ENCODE results near the gene IL17RE. TPM values are rescaled to one million over a fixed set of nuclear protein-coding genes. Genes with fewer than 3 reads are reported as not detected.

IL17RE gene
- total and polyA plus RNA-seq, 4 donors: 7.0 to 26.1 (median 17.1) TPM

- 1% methylated on average over 60 to 77 of the region's 77 CpGs for WGBS, 2 donors
- peak; percentile 30 for TF ChIP-seq CTCF (IDR thresholded peaks at IDR 0.05; ENCODE audit: control extremely low read depth, extremely low read depth)
- Histone ChIP-seq H3K4me1 (ENCODE audit: control insufficient read depth in 5 of 5, insufficient read depth in 5 of 5, low read length in 5 of 5) (peaks cover 0 to 17% (median 2%) of the 10 kb centered on the region in 5 donors), H3K9me3 (ENCODE audit: control insufficient read depth in 4 of 4, insufficient read depth in 3 of 4, low read length in 3 of 4) (no peaks in the 10 kb centered on the region), H3K9ac (ENCODE audit: insufficient read depth in 1 of 2, low read length in 2 of 2) (no peak overlapping the region), H3K36me3 (ENCODE audit: control insufficient read depth in 4 of 4, insufficient read depth in 4 of 4, low read length in 4 of 4) (peaks cover 4 to 29% (median 19%) of the 10 kb centered on the region in 4 donors), H3K27ac (ENCODE audit: low read depth in 1 of 2, low read length in 1 of 2) (peak overlapping the region; percentile 86 to 93), H3K4me3 (peak overlapping the region; percentile 53), H3K27me3 (ENCODE audit: control insufficient read depth in 3 of 3, insufficient read depth in 3 of 3, low read length in 2 of 3) (no peaks in the 10 kb centered on the region)
- ATAC-seq (ENCODE audit: insufficient read depth, low FRiP score): peak; percentile 84
- DNase-seq: peak; percentile 67 to 90 (median 84)
These were observed 30.4 kb downstream of the IL17RE start for GRCh38 chr3:9932843-9933560.

GRCh38 chr3:9933561-9934234 lies 31.1 kb downstream of the IL17RE start, which contains the start of gene CRELD1:
Gene CRELD1, plus strand, starts transcription at chr3:9933834. Its CDS starts 605 bp downstream, at chr3:9934439.
- H3K4me1 ChIP-seq (ENCODE audit: control insufficient read depth in 5 of 5, insufficient read depth in 5 of 5, low read length in 5 of 5): peaks cover 0 to 17% (median 2%) of the 10 kb centered on the region in 5 donors
- no peak for TF ChIP-seq CTCF (IDR thresholded peaks at IDR 0.05; ENCODE audit: control extremely low read depth, extremely low read depth)
- peaks cover 4 to 29% (median 16%) of the 10 kb centered on the region in 4 donors for H3K36me3 ChIP-seq (ENCODE audit: control insufficient read depth in 4 of 4, insufficient read depth in 4 of 4, low read length in 4 of 4)
- H3K27me3 ChIP-seq (ENCODE audit: control insufficient read depth in 3 of 3, insufficient read depth in 3 of 3, low read length in 2 of 3): no peaks in the 10 kb centered on the region
- peak within 1 kb of the TSS; percentile 60 for H3K4me3 ChIP-seq
- peak within 1 kb of the TSS; percentile 86 to 93 for H3K27ac ChIP-seq (ENCODE audit: low read depth in 1 of 2, low read length in 1 of 2)
- WGBS, 2 donors: 0 to 1% methylated on average over 45 to 50 of the region's 50 CpGs
- H3K9ac ChIP-seq (ENCODE audit: insufficient read depth in 1 of 2, low read length in 2 of 2): peak within 1 kb of the TSS; percentile 50 to 88
- DNase-seq (peak; percentile 91 to 98 (median 94)), ATAC-seq (ENCODE audit: insufficient read depth, low FRiP score) (peak; percentile 95)
- no peaks in the 10 kb centered on the region for H3K9me3 ChIP-seq (ENCODE audit: control insufficient read depth in 4 of 4, insufficient read depth in 3 of 4, low read length in 3 of 4)

- Histone ChIP-seq H3K36me3 (ENCODE audit: control insufficient read depth in 4 of 4, insufficient read depth in 4 of 4, low read length in 4 of 4) (peaks cover 4 to 29% (median 15%) of the 10 kb centered on the region in 4 donors), H3K27ac (ENCODE audit: low read depth in 1 of 2, low read length in 1 of 2) (peak overlapping the region; percentile 86 to 93), H3K4me1 (ENCODE audit: control insufficient read depth in 5 of 5, insufficient read depth in 5 of 5, low read length in 5 of 5) (peaks cover 0 to 17% (median 2%) of the 10 kb centered on the region in 5 donors), H3K9me3 (ENCODE audit: control insufficient read depth in 4 of 4, insufficient read depth in 3 of 4, low read length in 3 of 4) (no peaks in the 10 kb centered on the region), H3K27me3 (ENCODE audit: control insufficient read depth in 3 of 3, insufficient read depth in 3 of 3, low read length in 2 of 3) (no peaks in the 10 kb centered on the region), H3K4me3 (peak overlapping the region; percentile 60), H3K9ac (ENCODE audit: insufficient read depth in 1 of 2, low read length in 2 of 2) (peak overlapping the region; percentile 50 to 88)
- no peak for TF ChIP-seq CTCF (IDR thresholded peaks at IDR 0.05; ENCODE audit: control extremely low read depth, extremely low read depth)
- DNase-seq (peak in 1 of 3 donors; percentile 66), ATAC-seq (ENCODE audit: insufficient read depth, low FRiP score) (no peak)
- WGBS, 2 donors: 17 to 18% methylated on average over 11 of the region's 11 CpGs
These were observed 31.6 kb downstream of the IL17RE start for GRCh38 chr3:9934235-9934621.
